ENCODE measurements around the gene LMNTD2.

Gene LMNTD2

GRCh38 chr11:560305-561147, at the start of gene LMNTD2, which contains the start of gene RASSF7:
Gene LMNTD2 (minus strand): TSS chr11:560738. CDS start chr11:560716, 22 bp downstream.
Gene RASSF7 (plus strand): TSS chr11:560970. CDS start chr11:561769, 799 bp downstream.
- Mint-ChIP-seq H3K27me3 (no peaks in the 10 kb centered on the region), H3K4me3 (peak within 1 kb of the TSS; percentile 83), H3K27ac (ENCODE audit: low read depth) (peak within 1 kb of the TSS; percentile 74), H3K4me1 (peaks cover 14% of the 10 kb centered on the region), H3K9me3 (no peaks in the 10 kb centered on the region), H3K36me3 (ENCODE audit: insufficient read depth) (peaks cover 8% of the 10 kb centered on the region)
- DNase-seq (ENCODE audit: low spot score in 2 of 2) (peak; percentile 91 to 92), ATAC-seq (replicated peaks; ENCODE audit: extremely low read depth, poor library complexity, severe bottlenecking) (peak; percentile 86)

- no peak for ATAC-seq (replicated peaks; ENCODE audit: extremely low read depth, poor library complexity, severe bottlenecking)
- H3K27me3 Mint-ChIP-seq, result no peaks in the 10 kb centered on the region
- no peaks in the 10 kb centered on the region for H3K9me3 Mint-ChIP-seq
- H3K36me3 Mint-ChIP-seq (ENCODE audit: insufficient read depth), result peaks cover 35% of the 10 kb centered on the region
- H3K27ac Mint-ChIP-seq (ENCODE audit: low read depth), result no peak overlapping the region
- no peak overlapping the region for H3K4me3 Mint-ChIP-seq
- DNase-seq (ENCODE audit: low spot score in 2 of 2), result no peak
- H3K4me1 Mint-ChIP-seq, result peaks cover 9% of the 10 kb centered on the region
Observed at GRCh38 chr11:609341-609811, 48.8 kb upstream of the LMNTD2 start.

- no peaks in the 10 kb centered on the region for H3K9me3 Mint-ChIP-seq
- ATAC-seq (replicated peaks; ENCODE audit: extremely low read depth, poor library complexity, severe bottlenecking), result no peak
- H3K4me1 Mint-ChIP-seq, result peaks cover 5% of the 10 kb centered on the region
- H3K4me3 Mint-ChIP-seq, result no peak overlapping the region
- DNase-seq (ENCODE audit: low spot score in 2 of 2), result no peak
- peaks cover 38% of the 10 kb centered on the region for H3K36me3 Mint-ChIP-seq (ENCODE audit: insufficient read depth)
- H3K27ac Mint-ChIP-seq (ENCODE audit: low read depth), result no peak overlapping the region
- no peaks in the 10 kb centered on the region for H3K27me3 Mint-ChIP-seq
Observed at GRCh38 chr11:608791-609251, 48.3 kb upstream of the LMNTD2 start.

GRCh38 chr11:607971-608659, 47.6 kb upstream of the LMNTD2 start:
- Mint-ChIP-seq H3K4me1 (peaks cover 5% of the 10 kb centered on the region), H3K9me3 (no peaks in the 10 kb centered on the region), H3K4me3 (no peak overlapping the region), H3K27ac (ENCODE audit: low read depth) (no peak overlapping the region), H3K27me3 (no peaks in the 10 kb centered on the region), H3K36me3 (ENCODE audit: insufficient read depth) (peaks cover 42% of the 10 kb centered on the region)
- DNase-seq (ENCODE audit: low spot score in 2 of 2), result no peak
- no peak for ATAC-seq (replicated peaks; ENCODE audit: extremely low read depth, poor library complexity, severe bottlenecking)

GRCh38 chr11:607020-607780, 46.7 kb upstream of the LMNTD2 start:
- DNase-seq (ENCODE audit: low spot score in 2 of 2) (no peak), ATAC-seq (replicated peaks; ENCODE audit: extremely low read depth, poor library complexity, severe bottlenecking) (no peak)
- Mint-ChIP-seq H3K4me3 (no peak overlapping the region), H3K4me1 (peaks cover 3% of the 10 kb centered on the region), H3K27ac (ENCODE audit: low read depth) (peak overlapping the region; percentile 49), H3K9me3 (no peaks in the 10 kb centered on the region), H3K36me3 (ENCODE audit: insufficient read depth) (peaks cover 38% of the 10 kb centered on the region), H3K27me3 (no peaks in the 10 kb centered on the region)

- Mint-ChIP-seq H3K9me3 (no peaks in the 10 kb centered on the region), H3K27ac (ENCODE audit: low read depth) (peak overlapping the region; percentile 49), H3K4me1 (no peaks in the 10 kb centered on the region), H3K36me3 (ENCODE audit: insufficient read depth) (peaks cover 45% of the 10 kb centered on the region), H3K27me3 (no peaks in the 10 kb centered on the region), H3K4me3 (no peak overlapping the region)
- no peak for DNase-seq (ENCODE audit: low spot score in 2 of 2)
- no peak for ATAC-seq (replicated peaks; ENCODE audit: extremely low read depth, poor library complexity, severe bottlenecking)
Observed at GRCh38 chr11:606245-606644, 45.7 kb upstream of the LMNTD2 start.

GRCh38 chr11:605286-606129, 45.0 kb upstream of the LMNTD2 start:
- DNase-seq (ENCODE audit: low spot score in 2 of 2) (no peak), ATAC-seq (replicated peaks; ENCODE audit: extremely low read depth, poor library complexity, severe bottlenecking) (no peak)
- Mint-ChIP-seq H3K27ac (ENCODE audit: low read depth) (no peak overlapping the region), H3K36me3 (ENCODE audit: insufficient read depth) (peaks cover 48% of the 10 kb centered on the region), H3K4me1 (no peaks in the 10 kb centered on the region), H3K27me3 (no peaks in the 10 kb centered on the region), H3K4me3 (no peak overlapping the region), H3K9me3 (no peaks in the 10 kb centered on the region)

- Mint-ChIP-seq H3K4me1 (no peaks in the 10 kb centered on the region), H3K4me3 (no peak overlapping the region), H3K9me3 (no peaks in the 10 kb centered on the region), H3K27me3 (no peaks in the 10 kb centered on the region), H3K27ac (ENCODE audit: low read depth) (no peak overlapping the region), H3K36me3 (ENCODE audit: insufficient read depth) (peaks cover 67% of the 10 kb centered on the region)
- ATAC-seq (replicated peaks; ENCODE audit: extremely low read depth, poor library complexity, severe bottlenecking) (no peak), DNase-seq (ENCODE audit: low spot score in 2 of 2) (no peak)
Observed at GRCh38 chr11:603154-603553, 42.6 kb upstream of the LMNTD2 start.

GRCh38 chr11:601573-602245, 41.2 kb upstream of the LMNTD2 start:
- ATAC-seq (replicated peaks; ENCODE audit: extremely low read depth, poor library complexity, severe bottlenecking) (no peak), DNase-seq (ENCODE audit: low spot score in 2 of 2) (no peak)
- Mint-ChIP-seq H3K4me1 (no peaks in the 10 kb centered on the region), H3K9me3 (no peaks in the 10 kb centered on the region), H3K27ac (ENCODE audit: low read depth) (no peak overlapping the region), H3K36me3 (ENCODE audit: insufficient read depth) (peaks cover 65% of the 10 kb centered on the region), H3K27me3 (no peaks in the 10 kb centered on the region), H3K4me3 (no peak overlapping the region)

- H3K27me3 Mint-ChIP-seq, result no peaks in the 10 kb centered on the region
- H3K4me1 Mint-ChIP-seq, result no peaks in the 10 kb centered on the region
- H3K36me3 Mint-ChIP-seq (ENCODE audit: insufficient read depth), result peaks cover 69% of the 10 kb centered on the region
- H3K9me3 Mint-ChIP-seq, result no peaks in the 10 kb centered on the region
- ATAC-seq (replicated peaks; ENCODE audit: extremely low read depth, poor library complexity, severe bottlenecking) (no peak), DNase-seq (ENCODE audit: low spot score in 2 of 2) (no peak)
- H3K4me3 Mint-ChIP-seq, result no peak overlapping the region
- H3K27ac Mint-ChIP-seq (ENCODE audit: low read depth), result peak overlapping the region; percentile 6
Observed at GRCh38 chr11:598005-598680, 37.6 kb upstream of the LMNTD2 start.

- no peak for ATAC-seq (replicated peaks; ENCODE audit: extremely low read depth, poor library complexity, severe bottlenecking)
- Mint-ChIP-seq H3K4me1 (no peaks in the 10 kb centered on the region), H3K9me3 (no peaks in the 10 kb centered on the region), H3K36me3 (ENCODE audit: insufficient read depth) (peaks cover 74% of the 10 kb centered on the region), H3K4me3 (no peak overlapping the region), H3K27ac (ENCODE audit: low read depth) (peak overlapping the region; percentile 35), H3K27me3 (no peaks in the 10 kb centered on the region)
- no peak for DNase-seq (ENCODE audit: low spot score in 2 of 2)
Observed at GRCh38 chr11:597166-597725, 36.7 kb upstream of the LMNTD2 start.
